A673 (cell line): ENCODE measurements around the gene AGAP1.

Source experiments
- EZH2 ChIP-seq: fragments of 200-600 bp; sonication (generic); IDR thresholded peaks from 2 replicates; pipeline ENCODE4 v1.6.1; 2017; ENCODE audit warnings: borderline replicate concordance, low read depth, mild to moderate bottlenecking, mixed read lengths, antibody characterized with exemption, low read length; ENCODE audit not compliant: poor library complexity, severe bottlenecking
- TF ChIP-seq, protein P1 (sequence below): fragments of 300-800, 200-600 bp; sonication (generic); conservative IDR thresholded peaks from 2 replicates; pipeline ENCODE4 v1.5.1; 2017; ENCODE audit warnings: low read depth, mild to moderate bottlenecking, antibody characterized with exemption, low read length, moderate library complexity, mixed read lengths

DNA sequence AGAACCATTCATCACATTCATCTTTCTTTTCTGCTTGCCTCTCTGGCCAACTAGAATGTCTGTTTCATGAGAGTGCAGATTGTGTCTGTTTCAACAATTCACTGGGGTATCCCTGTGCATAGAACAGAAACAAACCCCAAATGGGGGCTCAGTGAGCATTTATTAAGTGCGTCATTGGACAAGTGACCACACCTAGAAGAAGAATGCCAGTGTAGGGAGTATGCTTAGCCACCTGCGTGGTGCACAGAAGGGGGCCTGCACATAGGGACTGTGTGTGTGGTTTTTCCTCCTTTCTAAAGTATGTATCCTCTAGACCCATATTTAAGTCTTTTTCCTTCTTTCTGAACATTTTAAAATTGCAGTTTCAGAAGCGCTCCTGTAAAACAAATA, 255.9 kb downstream of the AGAP1 start:
- no peak for TF ChIP-seq EZH2
- TF ChIP-seq, protein P1, sequence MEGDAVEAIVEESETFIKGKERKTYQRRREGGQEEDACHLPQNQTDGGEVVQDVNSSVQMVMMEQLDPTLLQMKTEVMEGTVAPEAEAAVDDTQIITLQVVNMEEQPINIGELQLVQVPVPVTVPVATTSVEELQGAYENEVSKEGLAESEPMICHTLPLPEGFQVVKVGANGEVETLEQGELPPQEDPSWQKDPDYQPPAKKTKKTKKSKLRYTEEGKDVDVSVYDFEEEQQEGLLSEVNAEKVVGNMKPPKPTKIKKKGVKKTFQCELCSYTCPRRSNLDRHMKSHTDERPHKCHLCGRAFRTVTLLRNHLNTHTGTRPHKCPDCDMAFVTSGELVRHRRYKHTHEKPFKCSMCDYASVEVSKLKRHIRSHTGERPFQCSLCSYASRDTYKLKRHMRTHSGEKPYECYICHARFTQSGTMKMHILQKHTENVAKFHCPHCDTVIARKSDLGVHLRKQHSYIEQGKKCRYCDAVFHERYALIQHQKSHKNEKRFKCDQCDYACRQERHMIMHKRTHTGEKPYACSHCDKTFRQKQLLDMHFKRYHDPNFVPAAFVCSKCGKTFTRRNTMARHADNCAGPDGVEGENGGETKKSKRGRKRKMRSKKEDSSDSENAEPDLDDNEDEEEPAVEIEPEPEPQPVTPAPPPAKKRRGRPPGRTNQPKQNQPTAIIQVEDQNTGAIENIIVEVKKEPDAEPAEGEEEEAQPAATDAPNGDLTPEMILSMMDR = no peak
